Nephron progenitor cell (in vitro differentiated cells): ENCODE measurements around the gene MYRFL.
"Not testable (repeated sequence)": the region's sequence is repeated elsewhere in the genome, so short reads cannot be mapped to it uniquely, and the experiment has no call there.

Experiments
- DNase-seq: peaks from one replicate; pipeline ENCODE4 v3.0.0; 2021
- H3K27ac Mint-ChIP-seq: 2 replicates; pipeline ENCODE4 v1.8.0; 2021; ENCODE audit warnings: mild to moderate bottlenecking, moderate library complexity, mixed read lengths
- H3K27me3 Mint-ChIP-seq: 2 replicates; pipeline ENCODE4 v1.8.0; 2021; ENCODE audit warnings: mild to moderate bottlenecking, low read depth, mixed read lengths; ENCODE audit not compliant: poor library complexity
- H3K36me3 Mint-ChIP-seq: 2 replicates; pipeline ENCODE4 v1.8.0; 2021; ENCODE audit warnings: low read depth, mixed read lengths
- H3K4me1 Mint-ChIP-seq: 2 replicates; pipeline ENCODE4 v1.8.0; 2021; ENCODE audit warnings: mixed read lengths
- H3K4me3 Mint-ChIP-seq: 2 replicates; pipeline ENCODE4 v1.8.0; 2021; ENCODE audit warnings: mild to moderate bottlenecking, moderate library complexity, mixed read lengths
- H3K9me3 Mint-ChIP-seq: 2 replicates; pipeline ENCODE4 v1.8.0; 2021; ENCODE audit warnings: mild to moderate bottlenecking, moderate library complexity, mixed read lengths
- CTCF ChIP-seq: fragments of 200-600 bp; sonication (generic); IDR thresholded peaks from 2 replicates; pipeline ENCODE4 v1.5.0; 2021; ENCODE audit warnings: antibody characterized with exemption

The MYRFL gene

GRCh38 chr12:69844836-69845235, 19.8 kb downstream of the MYRFL start:
- no peaks in the 10 kb centered on the region for H3K4me1 Mint-ChIP-seq
- H3K27ac Mint-ChIP-seq = no peak overlapping the region
- DNase-seq = no peak
- H3K36me3 Mint-ChIP-seq = no peaks in the 10 kb centered on the region
- no peak overlapping the region for H3K4me3 Mint-ChIP-seq
- no peak for TF ChIP-seq CTCF
- H3K27me3 Mint-ChIP-seq = peaks cover 6% of the 10 kb centered on the region
- no peaks in the 10 kb centered on the region for H3K9me3 Mint-ChIP-seq

- H3K4me3 Mint-ChIP-seq = no peak overlapping the region
- H3K27me3 Mint-ChIP-seq = peaks cover 6% of the 10 kb centered on the region
- H3K36me3 Mint-ChIP-seq = no peaks in the 10 kb centered on the region
- peaks cover 12% of the 10 kb centered on the region for H3K9me3 Mint-ChIP-seq
- TF ChIP-seq CTCF = no peak
- no peak for DNase-seq
- H3K4me1 Mint-ChIP-seq = no peaks in the 10 kb centered on the region
- no peak overlapping the region for H3K27ac Mint-ChIP-seq
These were observed 21.9 kb downstream of the MYRFL start for GRCh38 chr12:69846976-69847375.

GRCh38 chr12:69851976-69852375, 26.9 kb downstream of the MYRFL start:
- Mint-ChIP-seq H3K27ac (no peak overlapping the region), H3K9me3 (peaks cover 39% of the 10 kb centered on the region), H3K27me3 (peaks cover under 1% of the 10 kb centered on the region), H3K4me3 (no peak overlapping the region), H3K4me1 (no peaks in the 10 kb centered on the region), H3K36me3 (no peaks in the 10 kb centered on the region)
- TF ChIP-seq CTCF = no peak
- DNase-seq = no peak

- H3K27me3 Mint-ChIP-seq = not testable (repeated sequence)
- peaks cover 42% of the 10 kb centered on the region for H3K9me3 Mint-ChIP-seq
These were observed 28.3 kb downstream of the MYRFL start for GRCh38 chr12:69853176-69853961.

GRCh38 chr12:69866698-69867097, 41.7 kb downstream of the MYRFL start:
- Mint-ChIP-seq H3K4me1 (no peaks in the 10 kb centered on the region), H3K27me3 (no peaks in the 10 kb centered on the region), H3K4me3 (no peak overlapping the region), H3K36me3 (no peaks in the 10 kb centered on the region), H3K27ac (no peak overlapping the region), H3K9me3 (no peaks in the 10 kb centered on the region)
- no peak for DNase-seq
- no peak for TF ChIP-seq CTCF

More at GRCh38 chr12:69853176-69853961, 28.3 kb downstream of the MYRFL start:
- H3K4me3 Mint-ChIP-seq, H3K36me3 Mint-ChIP-seq, H3K4me1 Mint-ChIP-seq, H3K27ac Mint-ChIP-seq, DNase-seq: not testable (repeated sequence)

GRCh38 chr12:69868695-69869094, 43.7 kb downstream of the MYRFL start:
- Mint-ChIP-seq H3K27me3 (no peaks in the 10 kb centered on the region), H3K36me3 (no peaks in the 10 kb centered on the region), H3K9me3 (no peaks in the 10 kb centered on the region), H3K4me3 (no peak overlapping the region), H3K27ac (no peak overlapping the region), H3K4me1 (no peaks in the 10 kb centered on the region)
- no peak for TF ChIP-seq CTCF
- no peak for DNase-seq
